Transverse colon (tissue), 4 donors: ENCODE measurements around the gene KLRG1. TPM values are rescaled to one million over a fixed set of nuclear protein-coding genes. Genes with fewer than 3 reads are reported as not detected.

Experiments
- DNase-seq: peaks from one replicate; pipeline ENCODE4 v3.0.0-alpha.2; 2019
- H3K27ac ChIP-seq, 4 donors: fragments of 200-600 bp; sonication (generic); 2 replicates each; pipeline ENCODE4 v1.5.1; 2016 to 2018; ENCODE audit warnings: inconsistent platforms in 4 of 4
- H3K27me3 ChIP-seq: fragments of 200-600 bp; sonication (generic); 2 replicates; pipeline ENCODE4 v1.5.1; 2017; ENCODE audit warnings: inconsistent platforms
- H3K36me3 ChIP-seq, 4 donors: fragments of 200-600 bp; sonication (generic); 2 replicates each; pipeline ENCODE4 v1.5.1; 2017 to 2019; ENCODE audit warnings: inconsistent platforms in 4 of 4
- H3K4me1 ChIP-seq, 4 donors: fragments of 200-600 bp; sonication (generic); 2 replicates each; pipeline ENCODE4 v1.5.1; 2017 to 2020; ENCODE audit warnings: inconsistent platforms in 4 of 4
- H3K4me3 ChIP-seq, 4 donors: fragments of 200-600 bp; sonication (generic); 1 replicate in 1 of 4; 2 replicates in 3 of 4; pipeline versions ENCODE4 v1.5.1 to v1.6.1; 2017 to 2019; ENCODE audit warnings: inconsistent platforms in 4 of 4
- H3K9me3 ChIP-seq, 2 donors: fragments of 200-600 bp; sonication (generic); 2 replicates each; pipeline ENCODE4 v1.5.1; 2017 to 2019; ENCODE audit warnings: inconsistent platforms in 2 of 2
- EP300 ChIP-seq: sonication (generic); formaldehyde crosslinking; IDR thresholded peaks from one replicate; pipeline ENCODE4 v1.6.1; 2017; ENCODE audit warnings: antibody characterized with exemption, low read depth
- POLR2A ChIP-seq: fragments of 450-650 bp; IDR thresholded peaks from one replicate; pipeline ENCODE4 v1.6.1; 2016; ENCODE audit warnings: antibody characterized with exemption, mild to moderate bottlenecking, moderate library complexity
- POLR2AphosphoS5 ChIP-seq, 3 donors: sonication (generic); formaldehyde crosslinking; IDR thresholded peaks; one replicate each; pipeline ENCODE4 v1.6.1; 2016; ENCODE audit warnings: antibody characterized with exemption in 3 of 3
- WGBS, 2 donors: methylation state at CpG; one replicate each; pipeline ENCODE4 v1.1.5; 2018; ENCODE audit warnings: low coverage in 1 of 2; 5-methylcytosine and 5-hydroxymethylcytosine counted together
- in situ Hi-C, 4 donors: fragments of 200-750 bp; cut with MboI; loops; one replicate each; pipeline versions ENCODE4 v1.15.0 to v1.15.1; 2017; ENCODE audit warnings: low sequenced_read_pairs in 3 of 4, low pct_ligation_motif_present in 1 of 4, low pct_unique_long_range_greater_than_20kb in 1 of 4
- intact Hi-C: fragments of 100-400 bp; cut with DNase I; formaldehyde crosslinking; loops from one replicate; pipeline ENCODE4 v1.15.1; 2023; ENCODE audit warnings: low total_unique reads
- total RNA-seq, 4 donors: library from RNA; depleted of rRNA; stranded (reverse); fragments of >200 nt; gene quantifications; one replicate each; pipeline ENCODE4 v1.1.0, GENCODE V29; 2016
- TF ChIP-seq, protein P1 (sequence below), 5 experiments: fragments of 200-600 bp in 3 of 5; fragments of 450-650 bp in 2 of 5; sonication (generic) in 3 of 5; IDR thresholded peaks; 1 replicate in 2 of 5; 2 replicates in 3 of 5; pipeline ENCODE4 v1.5.1; 2016 to 2017; ENCODE audit warnings: antibody characterized with exemption in 5 of 5, inconsistent platforms in 3 of 5, mild to moderate bottlenecking in 2 of 5, moderate library complexity in 1 of 5

KLRG1 gene
- total RNA-seq, 4 donors from 2014 or later = 1.4 to 2.5 TPM; not detected in 2

DNA sequence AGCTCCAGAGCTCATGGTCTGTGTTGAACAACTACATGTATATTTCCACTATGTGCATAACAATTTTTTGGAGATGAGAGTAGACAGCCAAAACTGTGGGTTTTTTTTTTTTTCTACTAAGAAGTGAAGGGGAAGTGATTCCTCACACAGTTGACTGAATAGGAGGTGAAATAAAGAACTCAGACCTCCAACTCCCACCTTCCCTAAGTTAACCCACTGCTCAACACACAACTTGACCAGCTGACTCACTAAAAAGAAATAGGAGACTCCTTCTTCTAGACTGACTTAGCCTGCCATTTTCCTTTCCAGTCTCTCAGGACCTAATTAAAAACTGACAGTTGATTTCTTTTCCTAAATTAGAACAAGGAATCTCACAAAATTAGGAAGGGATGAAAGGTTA, 41.6 kb upstream of the KLRG1 start:
- intact Hi-C loops = no loop called here
- Histone ChIP-seq H3K4me1 (peaks cover 7 to 35% (median 16%) of the 10 kb centered on the region in 4 donors), H3K4me3 (no peak overlapping the region), H3K27me3 (no peaks in the 10 kb centered on the region), H3K27ac (no peak overlapping the region), H3K36me3 (peaks cover 0 to 23% (median 9%) of the 10 kb centered on the region in 4 donors), H3K9me3 (no peaks in the 10 kb centered on the region)
- in situ Hi-C loops = no loop called here
- TF ChIP-seq POLR2AphosphoS5 (IDR thresholded peaks at IDR 0.05) (no peak), POLR2A (no peak), EP300 (no peak)
- TF ChIP-seq, protein P1, sequence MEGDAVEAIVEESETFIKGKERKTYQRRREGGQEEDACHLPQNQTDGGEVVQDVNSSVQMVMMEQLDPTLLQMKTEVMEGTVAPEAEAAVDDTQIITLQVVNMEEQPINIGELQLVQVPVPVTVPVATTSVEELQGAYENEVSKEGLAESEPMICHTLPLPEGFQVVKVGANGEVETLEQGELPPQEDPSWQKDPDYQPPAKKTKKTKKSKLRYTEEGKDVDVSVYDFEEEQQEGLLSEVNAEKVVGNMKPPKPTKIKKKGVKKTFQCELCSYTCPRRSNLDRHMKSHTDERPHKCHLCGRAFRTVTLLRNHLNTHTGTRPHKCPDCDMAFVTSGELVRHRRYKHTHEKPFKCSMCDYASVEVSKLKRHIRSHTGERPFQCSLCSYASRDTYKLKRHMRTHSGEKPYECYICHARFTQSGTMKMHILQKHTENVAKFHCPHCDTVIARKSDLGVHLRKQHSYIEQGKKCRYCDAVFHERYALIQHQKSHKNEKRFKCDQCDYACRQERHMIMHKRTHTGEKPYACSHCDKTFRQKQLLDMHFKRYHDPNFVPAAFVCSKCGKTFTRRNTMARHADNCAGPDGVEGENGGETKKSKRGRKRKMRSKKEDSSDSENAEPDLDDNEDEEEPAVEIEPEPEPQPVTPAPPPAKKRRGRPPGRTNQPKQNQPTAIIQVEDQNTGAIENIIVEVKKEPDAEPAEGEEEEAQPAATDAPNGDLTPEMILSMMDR (IDR thresholded peaks at IDR 0.05) = no peak
- DNase-seq = no peak

DNA sequence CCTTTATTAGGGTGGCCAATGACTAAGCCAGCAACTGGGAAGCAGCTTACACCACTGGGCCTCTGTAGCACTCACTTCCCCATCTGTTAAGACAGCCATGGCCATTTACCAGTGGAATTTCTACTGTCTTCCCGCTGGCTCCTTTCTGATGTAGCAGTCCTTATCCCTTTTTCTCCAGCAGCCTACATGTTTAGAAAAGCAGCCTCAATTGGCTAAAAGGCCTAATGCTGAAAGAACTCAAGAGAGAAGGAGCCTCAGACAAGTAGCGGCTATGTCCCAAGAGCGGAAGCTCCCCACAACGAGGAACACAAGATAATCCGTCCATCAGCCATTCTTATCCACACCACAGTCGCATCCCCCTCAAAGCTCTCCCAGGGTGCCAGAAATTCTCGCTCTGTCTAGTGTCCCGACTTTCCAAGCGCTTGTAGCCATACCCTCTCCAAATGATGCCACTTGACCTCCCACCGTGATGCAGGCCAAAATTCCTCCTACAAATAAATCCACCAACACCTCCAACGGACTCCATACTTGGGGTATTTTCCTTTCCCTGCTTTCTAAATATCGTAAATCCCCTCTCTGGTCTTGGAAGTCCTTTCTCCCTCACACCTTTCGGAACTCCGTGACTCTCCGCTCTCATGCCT, 40.5 kb upstream of the KLRG1 start:
- TF ChIP-seq, protein P1 (IDR thresholded peaks at IDR 0.05) = no peak
- TF ChIP-seq EP300 (no peak), POLR2AphosphoS5 (IDR thresholded peaks at IDR 0.05) (no peak), POLR2A (no peak)
- peak overlapping the region; percentile 55 to 97 (median 78) for H3K4me3 ChIP-seq
- 0% methylated on average over 5 to 15 of the region's 15 CpGs for WGBS, 2 donors
- H3K36me3 ChIP-seq = peaks cover 0 to 14% (median 4%) of the 10 kb centered on the region in 4 donors
- no peaks in the 10 kb centered on the region for H3K27me3 ChIP-seq
- in situ Hi-C loops = no loop called here
- H3K27ac ChIP-seq = peak overlapping the region; percentile 94 to 98 (median 96)
- H3K4me1 ChIP-seq = peaks cover 7 to 35% (median 16%) of the 10 kb centered on the region in 4 donors
- peak; percentile 10 for DNase-seq
- H3K9me3 ChIP-seq = no peaks in the 10 kb centered on the region
- intact Hi-C loops = no loop called here

DNA sequence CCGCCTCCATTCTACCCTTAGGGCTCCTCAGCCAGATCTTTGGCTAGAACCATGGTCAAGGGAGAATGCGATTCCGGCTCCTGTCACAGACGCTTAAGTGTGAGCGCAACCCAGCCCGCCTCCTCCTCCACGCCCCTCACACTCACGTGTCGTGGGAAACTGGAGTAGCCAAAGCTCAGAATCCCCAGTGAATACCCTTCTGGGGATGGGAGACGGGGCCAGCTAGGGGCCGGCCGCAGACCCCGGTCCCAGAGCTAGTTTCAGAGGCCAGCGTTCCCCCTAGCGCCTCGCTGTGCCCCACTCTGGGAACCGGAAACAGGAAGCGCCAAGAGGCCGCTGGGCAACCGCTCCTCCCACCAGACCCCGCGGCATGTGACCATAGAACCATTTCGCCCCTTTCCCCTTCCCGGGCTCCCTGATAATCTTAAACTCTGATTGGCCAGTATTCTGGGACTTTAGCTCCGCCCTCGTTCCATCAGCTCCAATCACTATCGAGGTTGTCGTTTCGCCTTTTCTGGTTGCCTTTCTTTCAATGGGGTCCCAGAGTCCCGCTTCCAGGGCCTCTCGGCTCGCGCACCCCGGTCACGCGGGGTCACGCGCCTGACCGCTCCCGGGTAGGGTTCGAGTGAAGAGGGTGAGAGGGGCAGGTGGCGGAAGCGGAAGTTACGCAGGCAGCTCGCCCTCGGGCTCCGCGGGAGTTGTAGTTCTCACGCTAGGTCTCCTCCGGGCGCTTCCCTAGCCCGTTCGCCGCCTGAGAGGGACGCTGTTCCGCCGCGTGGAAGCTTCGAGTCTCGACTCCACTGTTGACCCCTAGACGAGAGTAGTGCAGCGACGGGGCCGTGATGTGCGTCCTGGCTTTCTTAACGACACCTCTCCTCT, 39.8 kb upstream of the KLRG1 start, which contains the start of gene M6PR:
Gene M6PR (minus strand): TSS at position 304 of the 879 bp plus-strand sequence. CDS start 3,241 bp downstream, outside the sequence.
- Histone ChIP-seq H3K27me3 (no peaks in the 10 kb centered on the region), H3K4me3 (peak within 1 kb of the TSS; percentile 55 to 97 (median 78)), H3K27ac (peak within 1 kb of the TSS; percentile 94 to 98 (median 96)), H3K9me3 (no peaks in the 10 kb centered on the region), H3K36me3 (peaks cover 0 to 8% (median 4%) of the 10 kb centered on the region in 4 donors), H3K4me1 (peaks cover 7 to 35% (median 16%) of the 10 kb centered on the region in 4 donors)
- 0% methylated on average over 6 to 63 of the region's 66 CpGs for WGBS, 2 donors
- peak; percentile 94 for DNase-seq
- TF ChIP-seq EP300 = no peak
- TF ChIP-seq, protein P1 (IDR thresholded peaks at IDR 0.05) = peak; percentile 27 to 49 (median 38)
- peak; percentile 85 for TF ChIP-seq POLR2A
- peak; percentile 75 to 90 (median 83) for TF ChIP-seq POLR2AphosphoS5 (IDR thresholded peaks at IDR 0.05)
- in situ Hi-C loops (no loop called here), intact Hi-C loops (loop anchor here (10.0 kb wide), 1 partner anchor 85 kb away; no protein-coding TSS in a partner anchor)

DNA sequence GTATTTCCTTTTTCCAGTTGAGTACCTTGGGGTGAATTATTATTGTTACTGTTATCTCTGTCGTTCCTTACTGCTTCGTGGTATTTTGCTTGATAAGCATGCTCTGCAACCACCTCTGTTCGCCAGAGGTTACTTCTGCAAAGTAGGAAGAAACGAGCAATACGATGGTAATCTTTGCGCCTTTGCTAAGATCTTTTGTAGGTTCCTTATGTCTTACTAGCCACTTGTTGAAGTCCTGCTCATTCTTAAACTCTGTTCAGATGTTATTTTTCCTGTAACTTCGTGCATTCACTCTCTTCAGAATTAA, 39.2 kb upstream of the KLRG1 start:
- intact Hi-C loops = loop anchor here (10.0 kb wide), 1 partner anchor 85 kb away; no protein-coding TSS in a partner anchor
- TF ChIP-seq, protein P1 (IDR thresholded peaks at IDR 0.05) = peak in 1 of 5 experiments; percentile 13
- TF ChIP-seq EP300 (no peak), POLR2A (no peak)
- H3K36me3 ChIP-seq = peaks cover 0 to 4% (median 1%) of the 10 kb centered on the region in 4 donors
- peaks cover 7 to 35% (median 16%) of the 10 kb centered on the region in 4 donors for H3K4me1 ChIP-seq
- peak overlapping the region; percentile 94 to 98 (median 96) for H3K27ac ChIP-seq
- 0 to 2% methylated on average over 7 of the region's 7 CpGs for WGBS, 2 donors
- no peaks in the 10 kb centered on the region for H3K9me3 ChIP-seq
- peak overlapping the region; percentile 55 to 97 (median 78) for H3K4me3 ChIP-seq
- no peak for DNase-seq
- in situ Hi-C loops = no loop called here
- no peaks in the 10 kb centered on the region for H3K27me3 ChIP-seq
